GM19025 (cell line): ENCODE measurements around the gene SRBD1.

Experiments
- ATAC-seq: cut with Tn5 transposase; IDR thresholded peaks from one replicate; pipeline ENCODE4 v1.9.1; 2021; ENCODE audit warnings: mild to moderate bottlenecking, low read depth, moderate library complexity; ENCODE audit not compliant: unreplicated experiment

SRBD1 gene

DNA sequence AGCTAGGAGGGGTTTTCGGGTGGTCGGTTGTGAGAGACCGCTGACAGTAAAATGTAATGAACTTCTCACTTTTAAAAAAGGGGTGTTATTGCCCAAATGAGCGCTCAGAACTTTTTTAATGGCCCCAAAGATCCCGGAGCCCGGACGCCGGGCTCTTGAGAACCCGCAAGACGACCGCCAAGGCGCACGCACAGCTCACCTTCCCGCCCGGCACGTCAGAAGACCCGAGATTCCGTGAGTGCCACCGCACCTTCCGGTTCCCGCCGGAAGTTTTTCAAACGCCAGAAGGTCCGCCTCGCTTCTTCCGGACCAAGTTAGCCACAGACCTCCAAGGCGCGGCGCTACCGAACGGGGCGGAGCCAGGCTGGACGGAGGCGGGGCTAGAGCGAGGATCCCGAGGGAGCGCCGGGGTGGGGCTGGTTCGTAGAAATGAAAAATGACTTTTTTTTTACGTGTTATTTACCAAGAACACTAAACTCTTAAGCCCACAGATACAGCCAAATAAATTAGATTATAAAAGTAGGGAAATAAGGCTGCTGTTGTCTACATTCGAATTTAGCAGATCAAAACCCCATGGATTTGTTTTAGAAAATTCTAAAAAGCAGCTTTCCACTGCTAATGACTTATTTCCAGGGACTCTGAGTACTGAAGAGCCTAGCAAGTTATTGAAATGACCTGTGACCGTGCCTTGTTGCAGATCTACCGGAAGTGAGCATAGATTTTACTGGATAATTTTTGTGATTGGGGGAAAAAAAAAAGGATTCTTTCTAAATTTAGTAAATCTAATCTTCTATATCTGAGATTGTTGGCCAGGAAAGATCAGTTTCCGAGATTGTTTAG, at the start of gene SRBD1:
TSS of gene SRBD1 (minus strand) at position 248 of the 840 bp plus-strand sequence. CDS start 5,826 bp downstream, outside the sequence.
- peak; percentile 87 for ATAC-seq

GRCh38 chr2:45654250-45654649, 43.2 kb upstream of the SRBD1 start:
- no peak for ATAC-seq

DNA sequence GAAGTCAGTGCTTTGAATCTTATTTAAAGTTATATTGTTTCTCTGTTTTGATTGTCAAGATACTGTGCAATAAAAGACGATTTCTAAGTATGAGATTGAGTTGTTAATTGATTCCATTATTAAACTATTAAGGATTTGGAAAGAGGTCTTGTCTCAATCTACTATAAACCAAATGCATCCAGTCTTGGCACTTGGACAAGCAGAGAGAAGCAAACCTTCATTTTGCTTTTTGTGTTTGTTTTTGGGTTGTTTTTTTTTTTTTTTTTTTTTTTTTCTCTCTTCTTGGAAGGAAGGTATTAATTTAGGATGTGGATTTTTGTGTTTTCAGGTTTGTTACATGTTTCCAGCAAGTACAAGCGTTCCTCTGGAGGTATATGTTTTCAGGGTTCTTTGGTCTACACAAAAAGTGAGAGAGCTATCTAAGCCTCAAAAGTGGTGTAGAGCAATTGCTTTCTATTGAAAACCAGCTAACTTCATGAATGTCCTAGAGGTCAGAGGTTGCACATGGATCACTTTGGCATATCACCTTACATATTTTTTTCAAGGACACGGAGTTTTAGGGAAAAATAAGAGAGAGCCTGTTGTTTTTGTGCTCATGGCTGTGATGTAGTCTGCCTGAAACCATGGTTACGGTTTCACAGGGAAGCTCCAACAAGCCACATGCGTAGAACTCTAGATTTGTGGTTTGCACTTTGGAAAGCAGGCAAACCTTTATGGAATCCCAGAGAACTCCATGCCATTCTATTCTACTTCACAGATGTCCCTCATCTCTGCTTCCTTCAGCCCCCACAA, 42.3 kb upstream of the SRBD1 start:
- no peak for ATAC-seq

GRCh38 chr2:45652090-45653031, 41.3 kb upstream of the SRBD1 start:
- ATAC-seq, result no peak

DNA sequence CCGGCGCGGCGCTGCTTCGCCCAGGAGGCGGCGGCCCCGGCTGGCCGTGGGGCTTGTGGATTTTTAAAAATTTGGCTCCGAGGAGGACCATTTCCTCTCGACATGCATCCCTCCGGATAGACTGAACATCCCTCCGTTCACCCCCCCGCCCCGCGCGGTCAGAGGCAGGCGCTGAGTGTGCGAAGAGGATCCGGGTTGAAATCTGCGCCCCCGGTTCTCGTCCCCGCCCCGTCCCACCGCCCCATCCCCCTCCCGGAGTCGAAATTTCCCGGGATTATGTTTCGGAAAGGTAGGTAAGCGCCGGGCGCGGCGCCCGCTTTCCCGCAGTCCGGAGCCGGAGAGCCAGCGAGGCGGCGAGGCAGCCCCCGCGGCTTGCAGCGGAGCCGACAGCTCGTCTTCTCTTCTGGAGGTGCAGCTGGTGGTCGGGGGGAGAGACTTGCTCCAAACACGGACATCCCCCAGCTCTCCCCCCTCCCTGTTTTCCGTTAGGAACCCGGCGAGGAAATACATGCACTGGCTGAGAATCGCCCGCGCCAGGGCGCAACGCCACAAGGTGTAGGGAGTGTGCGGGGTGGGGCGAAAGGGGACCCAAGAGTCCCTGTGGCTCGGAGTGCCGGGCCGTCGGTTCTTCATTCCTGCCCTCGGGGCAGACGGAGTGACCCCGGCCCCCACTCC, 40.5 kb upstream of the SRBD1 start, which contains the start of gene PRKCE:
TSS of gene PRKCE (plus strand) at position 261 of the 675 bp plus-strand sequence.
- peak; percentile 18 for ATAC-seq

- peak; percentile 73 for ATAC-seq
Observed at GRCh38 chr2:45650851-45651414, 39.9 kb upstream of the SRBD1 start.

GRCh38 chr2:45649858-45650811, 39.1 kb upstream of the SRBD1 start:
- no peak for ATAC-seq

- no peak for ATAC-seq
Observed at GRCh38 chr2:45649462-45649857, 38.4 kb upstream of the SRBD1 start.

DNA sequence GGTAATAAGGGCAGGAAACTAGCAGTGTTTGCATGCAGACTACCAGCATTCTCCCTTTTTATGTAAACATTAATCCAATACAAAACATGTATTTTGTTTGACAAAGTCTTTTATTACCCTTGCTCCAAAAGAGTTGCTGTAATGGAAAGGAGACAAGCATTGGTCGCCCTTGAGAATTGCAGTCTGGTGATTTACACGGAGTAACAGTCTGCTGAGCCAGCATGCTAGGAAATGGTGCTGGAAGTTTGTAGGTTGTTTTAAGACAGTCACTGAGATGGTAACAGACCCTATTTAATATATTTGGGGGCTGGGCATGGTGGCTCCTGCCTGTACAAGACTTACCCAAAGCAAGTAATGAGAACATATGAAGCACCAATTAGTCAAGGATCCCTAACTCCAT, 37.6 kb upstream of the SRBD1 start:
- no peak for ATAC-seq

DNA sequence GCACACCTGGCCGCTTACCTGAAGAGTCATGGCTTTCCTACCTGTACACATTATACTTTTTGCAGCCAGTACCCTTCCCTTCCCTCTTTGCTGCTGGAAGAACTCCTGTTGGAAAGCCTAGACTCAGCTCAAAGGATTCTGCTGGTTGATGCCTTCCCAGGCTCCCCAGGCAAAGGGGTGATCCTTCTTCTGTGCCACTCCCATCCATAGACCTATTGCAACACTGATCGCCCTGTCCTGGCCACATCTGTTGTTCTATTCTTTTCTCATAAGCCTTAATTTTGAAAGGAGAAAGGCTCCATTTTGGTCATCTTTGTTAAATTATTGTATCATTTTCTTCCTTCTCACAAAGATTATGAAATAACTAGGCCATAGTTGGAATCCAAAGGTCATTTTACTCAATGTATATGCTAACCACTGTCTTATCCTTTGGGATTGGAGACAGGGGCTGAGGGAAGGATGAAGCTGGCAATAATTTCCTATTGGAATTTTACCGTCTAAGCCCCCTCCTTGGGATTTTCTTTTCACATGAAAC, 37.0 kb upstream of the SRBD1 start:
- ATAC-seq, result no peak

DNA sequence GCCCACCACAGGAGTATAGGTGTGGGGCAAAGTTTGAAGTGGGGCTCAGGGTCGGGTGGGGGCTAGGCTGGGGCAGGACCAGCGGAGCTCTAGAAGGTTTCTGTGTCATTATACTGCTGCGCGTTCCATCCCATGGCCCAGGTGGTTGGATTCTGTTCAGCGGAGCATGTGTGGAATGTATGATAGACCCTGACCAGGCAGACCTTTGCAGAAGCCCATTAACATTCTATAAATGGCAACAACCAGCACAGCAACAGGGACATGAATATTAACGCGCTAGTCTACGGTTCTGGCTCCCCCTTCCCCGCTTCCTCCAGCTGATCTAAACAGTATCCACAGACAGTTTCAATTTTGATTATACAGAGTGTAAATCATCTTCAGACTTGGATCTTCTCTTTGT, 36.3 kb upstream of the SRBD1 start:
- ATAC-seq, result no peak

DNA sequence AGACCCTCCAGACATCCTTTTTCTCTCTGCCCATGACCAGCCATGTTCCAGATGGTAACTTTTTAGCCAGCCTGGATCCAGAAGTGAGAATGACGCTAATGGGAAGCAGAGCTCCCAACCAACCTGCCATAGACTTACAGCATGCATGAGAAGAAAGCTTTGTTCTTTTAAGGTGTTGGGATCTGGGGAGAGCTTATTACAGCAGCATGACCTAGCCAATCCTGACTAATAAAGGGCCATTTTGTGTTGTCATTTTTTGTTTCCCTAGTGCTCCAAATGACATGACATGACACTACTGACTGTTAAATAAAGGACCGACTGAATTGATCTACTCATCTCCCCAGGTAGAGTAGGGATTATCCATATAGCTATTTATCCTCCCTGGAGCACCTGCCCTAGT, 35.2 kb upstream of the SRBD1 start:
- ATAC-seq, result no peak

- ATAC-seq, result peak; percentile 96
Observed at GRCh38 chr2:45643543-45644542, 32.8 kb upstream of the SRBD1 start.

DNA sequence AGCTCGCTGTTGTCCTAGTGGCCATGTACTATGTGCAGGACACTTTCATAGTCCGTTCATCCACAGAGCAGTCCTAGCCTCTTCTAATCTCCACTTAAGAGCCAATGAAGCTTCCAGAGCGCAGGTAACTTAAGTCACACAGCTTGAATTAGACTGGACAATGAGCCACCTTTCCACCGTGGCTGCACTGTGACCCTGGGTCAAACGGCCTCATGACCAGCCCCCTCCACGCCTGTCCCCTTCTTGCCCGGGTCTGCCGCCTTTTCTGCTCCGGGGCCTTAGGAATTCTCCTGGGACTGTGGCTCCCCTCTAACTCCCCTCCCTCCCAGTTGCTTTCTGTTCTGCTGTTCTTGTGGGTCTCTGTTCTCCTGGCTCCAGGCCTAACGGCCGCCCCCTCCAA, 32.0 kb upstream of the SRBD1 start:
- no peak for ATAC-seq

DNA sequence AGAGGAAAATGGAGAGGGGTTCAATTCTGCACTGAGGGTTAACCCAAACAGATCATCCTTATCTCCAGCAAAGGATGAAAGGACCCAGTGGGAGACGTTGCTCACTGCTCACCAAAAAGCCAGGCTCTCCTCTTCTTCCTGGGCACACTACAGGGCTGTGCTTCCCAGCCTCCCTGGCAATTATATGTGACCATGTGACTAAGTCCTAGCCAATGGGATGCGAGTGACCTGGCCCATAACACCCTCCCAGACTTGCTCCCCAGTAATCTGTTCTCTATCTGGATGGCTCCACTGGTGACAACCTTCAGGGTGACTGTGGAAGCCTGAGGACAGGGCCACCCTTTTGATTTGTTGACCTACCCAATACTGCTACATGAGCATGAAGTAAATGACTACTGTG, 29.5 kb upstream of the SRBD1 start:
- no peak for ATAC-seq

- ATAC-seq, result peak; percentile 75
Observed at GRCh38 chr2:45637440-45637839, 26.4 kb upstream of the SRBD1 start.

DNA sequence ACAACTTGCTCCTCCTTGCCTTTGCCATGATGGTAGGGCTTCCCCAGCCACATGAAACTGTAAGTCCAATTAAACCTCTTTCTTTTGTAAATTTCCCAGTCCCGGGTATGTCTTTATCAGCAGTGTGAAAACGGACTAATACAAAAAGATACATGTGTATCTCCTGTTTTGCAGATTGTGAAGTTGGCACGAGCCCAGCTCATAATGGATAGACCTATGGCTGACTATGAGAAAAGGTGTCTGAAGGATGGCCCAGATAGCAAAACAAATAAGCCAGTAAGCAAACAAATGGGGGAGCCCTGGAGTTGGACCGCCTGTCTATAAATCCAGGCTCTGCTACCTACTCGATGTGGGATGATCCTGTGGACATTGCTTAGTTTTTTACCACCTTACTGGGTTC, 24.9 kb upstream of the SRBD1 start:
- ATAC-seq, result no peak
